HG03521 (cell line): ENCODE results near the gene MREG.
"Not testable (repeated sequence)": the region's sequence is repeated elsewhere in the genome, so short reads cannot be mapped to it uniquely, and the experiment has no call there.

Source experiments
- ATAC-seq: cut with Tn5 transposase; IDR thresholded peaks from one replicate; pipeline ENCODE4 v1.9.1; 2021; ENCODE audit warnings: mild to moderate bottlenecking, moderate library complexity; ENCODE audit not compliant: unreplicated experiment

Gene MREG

GRCh38 chr2:215997219-215997618 is 16.1 kb downstream of the MREG start:
- ATAC-seq, result no peak

- ATAC-seq, result no peak
Measured at GRCh38 chr2:215994911-215995310, 18.4 kb downstream of the MREG start.

- ATAC-seq, result not testable (repeated sequence)
Measured at GRCh38 chr2:215988556-215989207, 24.7 kb downstream of the MREG start.

GRCh38 chr2:215985257-215985656 is 28.1 kb downstream of the MREG start:
- ATAC-seq, result no peak

- no peak for ATAC-seq
Measured at GRCh38 chr2:215984661-215985060, 28.7 kb downstream of the MREG start.

- ATAC-seq, result no peak
Measured at GRCh38 chr2:215983581-215984351, 29.6 kb downstream of the MREG start.

GRCh38 chr2:215982465-215982875 is 30.9 kb downstream of the MREG start:
- peak; percentile 49 for ATAC-seq

GRCh38 chr2:215981115-215981514 is 32.2 kb downstream of the MREG start:
- ATAC-seq, result no peak

- ATAC-seq, result peak; percentile 66
Measured at GRCh38 chr2:215979620-215980019, 33.7 kb downstream of the MREG start.

GRCh38 chr2:215974700-215975429 is 38.5 kb downstream of the MREG start:
- no peak for ATAC-seq

GRCh38 chr2:215973954-215974699 is 39.2 kb downstream of the MREG start:
- no peak for ATAC-seq

- no peak for ATAC-seq
Measured at GRCh38 chr2:215973145-215973792, 40.1 kb downstream of the MREG start.

- ATAC-seq, result no peak
Measured at GRCh38 chr2:215971671-215972070, 41.7 kb downstream of the MREG start.

GRCh38 chr2:215970894-215971293 is 42.5 kb downstream of the MREG start:
- ATAC-seq, result not testable (repeated sequence)

GRCh38 chr2:215970425-215970824 is 42.9 kb downstream of the MREG start:
- ATAC-seq, result no peak

GRCh38 chr2:215969131-215969841 is 44.1 kb downstream of the MREG start:
- ATAC-seq, result no peak

GRCh38 chr2:215968499-215968898 is 44.9 kb downstream of the MREG start:
- no peak for ATAC-seq

GRCh38 chr2:215967590-215968378 is 45.6 kb downstream of the MREG start:
- ATAC-seq, result no peak

GRCh38 chr2:215966951-215967350 is 46.4 kb downstream of the MREG start:
- no peak for ATAC-seq
